ENCODE measurements around the gene ANKK1.

The ANKK1 gene

GRCh38 chr11:113349528-113349927, 38.1 kb upstream of the ANKK1 start:
- H3K4me3 ChIP-seq (ENCODE audit: low read depth, low read length) = no peak overlapping the region
- TF ChIP-seq CTCF (IDR thresholded peaks at IDR 0.05; ENCODE audit: insufficient read depth, low read length, missing control alignments) = no peak
- CTCF ChIA-PET = no interaction called here
- DNase-seq (ENCODE audit: low read depth, low spot score) = no peak
- POLR2A ChIA-PET = no interaction called here

- no peak for TF ChIP-seq CTCF (IDR thresholded peaks at IDR 0.05; ENCODE audit: insufficient read depth, low read length, missing control alignments)
- H3K4me3 ChIP-seq (ENCODE audit: low read depth, low read length) = no peak overlapping the region
- ChIA-PET POLR2A (no interaction called here), CTCF (no interaction called here)
- DNase-seq (ENCODE audit: low read depth, low spot score) = no peak
These were observed 37.1 kb upstream of the ANKK1 start for GRCh38 chr11:113350336-113351067.

- no peak for DNase-seq (ENCODE audit: low read depth, low spot score)
- H3K4me3 ChIP-seq (ENCODE audit: low read depth, low read length) = no peak overlapping the region
- ChIA-PET POLR2A (no interaction called here), CTCF (no interaction called here)
- no peak for TF ChIP-seq CTCF (IDR thresholded peaks at IDR 0.05; ENCODE audit: insufficient read depth, low read length, missing control alignments)
These were observed 36.5 kb upstream of the ANKK1 start for GRCh38 chr11:113351068-113351450.

GRCh38 chr11:113351480-113351879, 36.1 kb upstream of the ANKK1 start:
- no peak overlapping the region for H3K4me3 ChIP-seq (ENCODE audit: low read depth, low read length)
- no peak for DNase-seq (ENCODE audit: low read depth, low spot score)
- POLR2A ChIA-PET = no interaction called here
- TF ChIP-seq CTCF (IDR thresholded peaks at IDR 0.05; ENCODE audit: insufficient read depth, low read length, missing control alignments) = no peak
- CTCF ChIA-PET = no interaction called here

GRCh38 chr11:113356203-113356602, 31.4 kb upstream of the ANKK1 start:
- no peak overlapping the region for H3K4me3 ChIP-seq (ENCODE audit: low read depth, low read length)
- ChIA-PET POLR2A (no interaction called here), CTCF (no interaction called here)
- no peak for DNase-seq (ENCODE audit: low read depth, low spot score)
- TF ChIP-seq CTCF (IDR thresholded peaks at IDR 0.05; ENCODE audit: insufficient read depth, low read length, missing control alignments) = no peak

GRCh38 chr11:113363406-113363805, 24.2 kb upstream of the ANKK1 start:
- no peak overlapping the region for H3K4me3 ChIP-seq (ENCODE audit: low read depth, low read length)
- no peak for DNase-seq (ENCODE audit: low read depth, low spot score)
- POLR2A ChIA-PET = no interaction called here
- TF ChIP-seq CTCF (IDR thresholded peaks at IDR 0.05; ENCODE audit: insufficient read depth, low read length, missing control alignments) = no peak
- CTCF ChIA-PET = no interaction called here
